Upper lobe of right lung (tissue), 1 donor: ENCODE data around the gene MS4A12. TPM values are rescaled to one million over a fixed set of nuclear protein-coding genes. Genes with fewer than 3 reads are reported as not detected.
"Not testable (repeated sequence)": the region's sequence is repeated elsewhere in the genome, so short reads cannot be mapped to it uniquely, and the experiment has no call there.

Experiments
- ATAC-seq: fragments of 200-7000 bp; cut with Tn5 transposase; one replicate; pipeline ENCODE4 v1.9.1; 2020; ENCODE audit warnings: mild to moderate bottlenecking, moderate library complexity
- DNase-seq: peaks from one replicate; pipeline ENCODE4 v3.0.0-alpha.2; 2020
- H3K27ac ChIP-seq: fragments of 200-600 bp; one replicate; pipeline ENCODE4 v1.8.0; 2022
- H3K27me3 ChIP-seq: fragments of 200-600 bp; one replicate; pipeline ENCODE4 v1.8.0; 2022; ENCODE audit warnings: mild to moderate bottlenecking
- H3K36me3 ChIP-seq: fragments of 200-600 bp; one replicate; pipeline ENCODE4 v1.8.0; 2022
- H3K4me1 ChIP-seq: fragments of 200-600 bp; one replicate; pipeline ENCODE4 v1.8.0; 2022
- H3K4me3 ChIP-seq: fragments of 200-600 bp; one replicate; pipeline ENCODE4 v1.8.0; 2022; ENCODE audit warnings: mild to moderate bottlenecking
- H3K9me3 ChIP-seq: fragments of 200-600 bp; one replicate; pipeline ENCODE4 v1.8.0; 2022
- intact Hi-C: fragments of 100-400 bp; cut with DNase I; formaldehyde crosslinking; loops from one replicate; pipeline ENCODE4 v1.11.0; 2022
- total RNA-seq: library from RNA; stranded (reverse); fragmentation: NEBNext Ultra II Directional; extraction: Animal tissue kit (Norgen Biotek cat#: 25700); gene quantifications from one replicate; pipeline ENCODE4 v1.2.1, GENCODE V29; 2021
- TF ChIP-seq, protein P1 (sequence below): fragments of 200-600 bp; IDR thresholded peaks from one replicate; pipeline ENCODE4 v1.8.0; 2022; ENCODE audit warnings: antibody characterized with exemption
- donor health status: DM: no; HTN: yes; CAD: no; lungs with severe emphysema.

Gene MS4A12
- total RNA-seq, 1 donor from 2014 or later: not detected

DNA sequence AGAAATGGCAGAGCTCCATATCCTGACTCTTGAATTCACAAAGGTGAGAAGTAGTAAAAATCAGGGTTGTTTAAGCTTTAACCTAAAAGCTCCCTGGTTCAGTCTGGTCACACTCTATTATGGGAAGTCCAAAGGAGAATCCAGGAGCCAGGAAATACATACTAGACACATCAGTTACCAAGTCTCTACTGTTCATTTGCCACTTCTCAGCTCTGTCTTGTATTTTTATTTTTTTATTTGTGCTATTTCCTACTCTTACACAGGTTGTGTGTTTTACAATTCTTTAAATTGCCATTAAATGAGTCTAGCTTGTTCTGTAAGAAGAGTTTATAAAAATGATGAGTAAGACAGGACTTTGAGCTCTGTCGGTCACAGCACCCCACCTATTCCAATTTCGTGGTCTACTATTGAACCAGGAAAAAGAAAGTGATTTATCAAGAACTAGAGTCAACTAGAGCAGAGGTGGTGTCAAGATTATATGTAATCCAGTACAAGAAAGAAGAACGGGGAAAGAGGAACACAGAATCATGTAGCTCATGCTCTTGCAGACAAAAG lies 9.7 kb downstream of the MS4A12 start:
- no peak overlapping the region for H3K4me3 ChIP-seq
- TF ChIP-seq, protein P1, sequence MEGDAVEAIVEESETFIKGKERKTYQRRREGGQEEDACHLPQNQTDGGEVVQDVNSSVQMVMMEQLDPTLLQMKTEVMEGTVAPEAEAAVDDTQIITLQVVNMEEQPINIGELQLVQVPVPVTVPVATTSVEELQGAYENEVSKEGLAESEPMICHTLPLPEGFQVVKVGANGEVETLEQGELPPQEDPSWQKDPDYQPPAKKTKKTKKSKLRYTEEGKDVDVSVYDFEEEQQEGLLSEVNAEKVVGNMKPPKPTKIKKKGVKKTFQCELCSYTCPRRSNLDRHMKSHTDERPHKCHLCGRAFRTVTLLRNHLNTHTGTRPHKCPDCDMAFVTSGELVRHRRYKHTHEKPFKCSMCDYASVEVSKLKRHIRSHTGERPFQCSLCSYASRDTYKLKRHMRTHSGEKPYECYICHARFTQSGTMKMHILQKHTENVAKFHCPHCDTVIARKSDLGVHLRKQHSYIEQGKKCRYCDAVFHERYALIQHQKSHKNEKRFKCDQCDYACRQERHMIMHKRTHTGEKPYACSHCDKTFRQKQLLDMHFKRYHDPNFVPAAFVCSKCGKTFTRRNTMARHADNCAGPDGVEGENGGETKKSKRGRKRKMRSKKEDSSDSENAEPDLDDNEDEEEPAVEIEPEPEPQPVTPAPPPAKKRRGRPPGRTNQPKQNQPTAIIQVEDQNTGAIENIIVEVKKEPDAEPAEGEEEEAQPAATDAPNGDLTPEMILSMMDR: no peak
- DNase-seq: no peak
- no peaks in the 10 kb centered on the region for H3K36me3 ChIP-seq
- peak; percentile 41 for ATAC-seq
- no peaks in the 10 kb centered on the region for H3K9me3 ChIP-seq
- H3K4me1 ChIP-seq: no peaks in the 10 kb centered on the region
- no peaks in the 10 kb centered on the region for H3K27me3 ChIP-seq
- intact Hi-C loops: no loop called here
- no peak overlapping the region for H3K27ac ChIP-seq

- ATAC-seq (no peak), DNase-seq (no peak)
- H3K27me3 ChIP-seq: no peaks in the 10 kb centered on the region
- no peak overlapping the region for H3K4me3 ChIP-seq
- intact Hi-C loops: no loop called here
- H3K27ac ChIP-seq: no peak overlapping the region
- no peaks in the 10 kb centered on the region for H3K9me3 ChIP-seq
- H3K36me3 ChIP-seq: no peaks in the 10 kb centered on the region
- H3K4me1 ChIP-seq: no peaks in the 10 kb centered on the region
- TF ChIP-seq, protein P1: no peak
Observed at GRCh38 chr11:60504219-60504905, 11.8 kb downstream of the MS4A12 start.

DNA sequence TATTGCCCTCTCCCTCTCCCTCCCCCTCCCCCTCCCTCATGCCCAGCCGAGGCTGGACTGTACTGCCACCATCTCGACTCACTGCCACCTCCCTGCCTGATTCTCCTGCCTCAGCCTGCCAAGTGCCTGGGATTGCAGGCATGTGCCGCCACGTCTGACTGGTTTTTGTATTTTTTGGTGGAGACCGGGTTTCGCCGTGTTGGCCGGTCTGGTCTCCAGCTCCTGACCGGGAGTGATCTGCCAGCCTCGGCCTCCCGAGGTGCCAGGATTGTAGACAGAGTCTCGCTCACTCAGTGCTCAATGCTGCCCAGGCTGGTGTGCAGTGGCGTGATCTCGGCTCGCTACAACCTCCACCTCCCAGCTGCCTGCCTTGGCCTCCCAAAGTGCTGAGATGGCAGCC lies 17.0 kb downstream of the MS4A12 start:
- intact Hi-C loops, DNase-seq, H3K4me3 ChIP-seq, H3K9me3 ChIP-seq, H3K27ac ChIP-seq, H3K36me3 ChIP-seq, H3K4me1 ChIP-seq, H3K27me3 ChIP-seq, ATAC-seq: not testable (repeated sequence)

DNA sequence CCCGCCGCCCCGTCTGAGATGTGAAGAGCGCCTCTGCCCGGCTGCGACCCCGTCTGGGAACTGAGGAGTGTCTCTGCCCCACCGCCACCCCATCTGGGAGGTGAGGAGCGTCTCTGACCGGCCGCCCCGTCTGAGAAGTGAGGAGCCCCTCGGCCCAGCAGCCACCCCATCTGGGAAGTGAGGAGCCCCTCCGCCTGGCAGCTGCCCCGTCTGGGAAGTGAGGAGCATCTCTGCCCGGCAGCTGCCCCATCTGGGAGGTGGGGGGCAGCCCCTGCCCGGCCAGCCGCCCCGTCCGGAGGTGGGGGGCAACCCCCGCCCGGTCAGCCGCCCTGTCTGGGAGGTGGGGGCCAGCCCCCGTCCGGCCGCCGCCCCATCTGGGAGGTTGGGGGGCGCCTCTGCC lies 17.6 kb downstream of the MS4A12 start:
- H3K9me3 ChIP-seq, H3K36me3 ChIP-seq, intact Hi-C loops, H3K4me3 ChIP-seq, H3K4me1 ChIP-seq, H3K27ac ChIP-seq, ATAC-seq, H3K27me3 ChIP-seq, DNase-seq: not testable (repeated sequence)

- no peaks in the 10 kb centered on the region for H3K36me3 ChIP-seq
- ATAC-seq: no peak
- intact Hi-C loops: no loop called here
Observed at GRCh38 chr11:60511393-60511792, 18.8 kb downstream of the MS4A12 start.

GRCh38 chr11:60512651-60513225 lies 20.2 kb downstream of the MS4A12 start:
- intact Hi-C loops: no loop called here
- no peak for ATAC-seq
- no peak overlapping the region for H3K27ac ChIP-seq
- H3K9me3 ChIP-seq: no peaks in the 10 kb centered on the region
- TF ChIP-seq, protein P1: no peak
- H3K4me3 ChIP-seq: no peak overlapping the region
- no peak for DNase-seq
- H3K4me1 ChIP-seq: no peaks in the 10 kb centered on the region
- no peaks in the 10 kb centered on the region for H3K36me3 ChIP-seq
- peaks cover 4% of the 10 kb centered on the region for H3K27me3 ChIP-seq

More at GRCh38 chr11:60511393-60511792, 18.8 kb downstream of the MS4A12 start:
- no peaks in the 10 kb centered on the region for H3K4me1 ChIP-seq
- no peaks in the 10 kb centered on the region for H3K9me3 ChIP-seq
- TF ChIP-seq, protein P1: no peak
- H3K27me3 ChIP-seq: peaks cover 4% of the 10 kb centered on the region
- H3K4me3 ChIP-seq: no peak overlapping the region
- no peak for DNase-seq
- no peak overlapping the region for H3K27ac ChIP-seq
